GM12891 (cell line): ENCODE measurements around the gene FBXL13.

ENCODE experiments used
- DNase-seq: peaks from one replicate; pipeline ENCODE4 v3.0.0; 2011; ENCODE audit warnings: low spot score; ENCODE audit not compliant: insufficient read length
- FAIRE-seq: peaks from 2 replicates; lab custom pipeline; 2011; peaks lifted over from hg19 to GRCh38; lab: Jason Lieb, UNC
- PAX5 ChIP-seq: IDR thresholded peaks from 2 replicates; pipeline ENCODE4 v1.6.1; 2011; ENCODE audit warnings: low read length, moderate library complexity, mild to moderate bottlenecking; ENCODE audit not compliant: insufficient read depth, severe bottlenecking
- POLR2A ChIP-seq: IDR thresholded peaks from 2 replicates; pipeline ENCODE4 v1.6.1; 2011; ENCODE audit warnings: low read depth, low read length, control low read depth
- POLR2AphosphoS5 ChIP-seq: IDR thresholded peaks from 2 replicates; pipeline ENCODE4 v1.6.1; 2011; ENCODE audit warnings: low read depth, low read length, control low read depth
- POU2F2 ChIP-seq: IDR thresholded peaks from 2 replicates; pipeline ENCODE4 v1.6.1; 2011; ENCODE audit warnings: low read depth, mild to moderate bottlenecking, control low read depth, low read length, moderate library complexity
- SPI1 ChIP-seq: IDR thresholded peaks from 2 replicates; pipeline ENCODE4 v1.6.1; 2011; ENCODE audit warnings: low read depth, low read length, control low read depth
- TAF1 ChIP-seq: IDR thresholded peaks from 2 replicates; pipeline ENCODE4 v1.6.1; 2011; ENCODE audit warnings: low read depth, low read length, control low read depth

Gene FBXL13

DNA sequence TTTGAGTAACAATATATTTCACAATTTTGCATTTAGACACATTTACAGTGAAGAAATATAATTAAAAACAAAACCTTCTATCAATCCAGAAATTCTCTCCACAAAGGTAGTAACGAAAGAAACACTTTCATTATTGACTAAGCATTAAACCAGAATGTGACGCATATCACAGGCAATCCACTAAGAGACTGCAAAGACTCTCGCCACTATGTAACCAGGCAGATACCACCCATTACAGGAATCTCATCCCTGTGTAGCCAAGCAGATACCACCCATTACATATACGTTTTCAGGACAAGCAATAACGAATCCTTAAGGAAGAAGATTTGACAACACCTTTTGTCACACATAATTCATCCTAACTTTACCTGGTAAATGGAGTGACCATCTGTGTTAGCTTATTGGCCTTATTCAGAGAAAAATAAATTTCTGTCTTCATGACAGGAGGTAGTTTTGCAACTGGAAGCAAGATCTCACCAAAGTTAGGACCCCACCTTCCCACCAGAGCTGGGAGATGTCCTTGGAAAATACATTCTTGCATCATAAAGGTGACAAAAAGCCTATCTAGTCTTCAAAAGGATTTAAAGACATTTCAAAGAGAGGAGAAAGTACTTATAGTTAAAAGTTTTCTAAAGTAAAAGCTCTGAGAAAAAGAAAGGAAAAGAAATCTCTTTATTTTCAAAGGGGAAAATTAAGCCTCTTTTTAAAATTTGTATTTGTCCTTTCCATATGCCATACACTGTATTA is 131.0 kb downstream of the FBXL13 start:
- FAIRE-seq, result no peak
- DNase-seq, result no peak
- no peak for TF ChIP-seq POU2F2
- TF ChIP-seq SPI1, result no peak
- TF ChIP-seq PAX5, result no peak
- TF ChIP-seq POLR2A, result no peak
- no peak for TF ChIP-seq TAF1
- TF ChIP-seq POLR2AphosphoS5, result no peak

DNA sequence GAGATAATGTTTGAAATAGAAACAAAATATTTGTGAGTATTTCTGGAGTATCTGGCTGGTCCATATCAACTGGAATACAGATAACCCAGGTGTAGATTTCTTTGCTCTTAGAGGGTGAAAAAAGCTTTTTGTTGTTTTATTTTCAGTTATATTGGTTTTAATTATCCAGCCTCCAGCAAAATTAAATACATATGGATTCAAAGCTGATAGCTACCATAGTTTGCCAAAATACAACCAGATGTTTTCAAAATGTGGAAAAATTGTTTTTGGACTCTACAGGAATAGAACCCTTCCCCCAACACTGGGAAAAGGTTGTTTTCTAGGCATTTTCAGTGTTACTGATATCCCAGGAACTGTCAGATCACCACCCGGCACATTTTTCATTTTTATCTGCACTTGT is 131.7 kb downstream of the FBXL13 start:
- TF ChIP-seq SPI1 (no peak), TAF1 (no peak), PAX5 (no peak), POLR2A (no peak), POU2F2 (no peak), POLR2AphosphoS5 (no peak)
- DNase-seq (no peak), FAIRE-seq (no peak)

DNA sequence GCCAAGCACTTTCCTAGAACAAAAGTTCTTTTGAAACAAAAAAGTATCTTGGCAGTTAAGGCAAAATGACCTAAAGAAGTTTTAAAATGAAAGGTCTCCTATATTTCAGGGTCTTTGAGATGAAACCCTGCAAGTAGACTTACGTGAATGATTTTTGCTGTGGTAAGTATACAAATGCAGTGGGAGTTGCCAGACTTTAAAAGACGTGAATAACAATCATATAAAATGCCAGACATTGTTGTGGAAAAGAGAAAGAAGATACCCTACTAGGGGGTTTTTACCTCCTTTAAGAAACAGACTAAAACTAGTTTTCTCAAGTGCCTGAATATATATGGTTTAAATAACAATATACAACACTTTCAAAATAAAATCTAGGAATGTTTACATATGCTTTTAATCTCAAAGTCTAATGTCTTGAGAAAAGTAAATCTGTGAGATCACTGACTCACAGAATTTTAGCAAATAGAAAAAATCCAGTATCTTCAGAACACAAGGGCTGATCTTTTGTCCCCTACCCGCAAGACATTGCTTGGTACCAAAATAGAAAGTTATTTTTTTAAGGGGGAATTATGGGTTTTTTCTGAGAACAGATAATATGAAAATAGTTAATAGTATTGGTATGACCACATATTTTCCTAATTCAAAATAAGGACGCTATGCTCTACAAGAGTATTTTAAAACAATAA is 132.3 kb downstream of the FBXL13 start:
- DNase-seq (no peak), FAIRE-seq (no peak)
- TF ChIP-seq PAX5 (no peak), POU2F2 (no peak), POLR2A (no peak)

DNA sequence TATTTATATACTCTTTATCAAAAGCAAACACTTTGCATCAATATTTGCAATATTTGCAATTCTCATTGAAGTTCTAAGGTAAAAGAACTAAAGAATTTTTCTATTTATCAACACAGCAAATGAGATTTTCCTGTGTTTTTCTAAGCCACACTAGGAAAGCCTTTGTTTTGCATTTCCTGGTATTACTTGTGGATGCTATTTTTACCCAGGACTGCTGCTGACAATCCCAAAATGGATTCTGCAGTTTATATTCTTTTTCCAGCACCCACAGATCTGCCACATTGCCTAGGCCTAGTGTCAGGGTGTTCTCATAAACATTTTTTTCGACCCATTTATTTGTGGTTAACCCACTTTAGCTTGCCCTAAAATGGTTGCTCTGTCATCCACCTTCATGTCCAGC is 135.9 kb downstream of the FBXL13 start:
- FAIRE-seq (no peak), DNase-seq (no peak)
- TF ChIP-seq SPI1 (no peak), POLR2AphosphoS5 (no peak), POLR2A (no peak), TAF1 (no peak), POU2F2 (no peak), PAX5 (no peak)

DNA sequence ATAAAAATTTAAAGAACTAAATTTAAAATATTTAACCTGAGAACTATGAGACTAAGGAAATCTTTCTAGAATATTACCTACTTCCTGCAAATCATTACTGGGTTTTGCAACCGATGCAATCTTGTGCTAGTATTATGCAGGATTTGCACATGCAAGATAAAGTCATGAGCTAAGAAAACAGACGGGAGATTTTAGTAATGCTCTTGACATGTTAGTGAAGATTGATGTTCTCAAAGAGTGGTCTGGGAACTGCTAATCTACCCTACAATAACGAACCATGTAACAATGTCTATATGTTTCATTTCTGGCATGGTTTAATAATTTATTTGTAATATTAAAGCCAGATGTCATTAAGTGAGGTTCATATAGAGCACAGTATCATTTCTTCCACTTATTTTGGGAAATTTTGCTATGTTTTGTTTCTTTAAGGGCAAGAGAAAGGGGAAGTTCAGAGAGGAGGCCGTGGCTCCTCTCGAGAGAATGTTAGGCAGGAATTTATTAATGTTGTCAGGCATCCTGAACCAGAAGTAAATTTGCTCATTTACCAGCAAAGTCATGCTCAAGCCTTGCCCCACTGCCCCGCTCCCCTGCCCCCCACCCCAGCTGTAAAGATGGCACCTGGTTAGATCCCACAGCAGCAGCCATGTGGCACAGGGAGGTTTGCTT is 139.0 kb downstream of the FBXL13 start:
- DNase-seq (no peak), FAIRE-seq (no peak)
- TF ChIP-seq POLR2AphosphoS5 (no peak), POU2F2 (no peak), SPI1 (no peak), PAX5 (no peak), TAF1 (no peak), POLR2A (no peak)

DNA sequence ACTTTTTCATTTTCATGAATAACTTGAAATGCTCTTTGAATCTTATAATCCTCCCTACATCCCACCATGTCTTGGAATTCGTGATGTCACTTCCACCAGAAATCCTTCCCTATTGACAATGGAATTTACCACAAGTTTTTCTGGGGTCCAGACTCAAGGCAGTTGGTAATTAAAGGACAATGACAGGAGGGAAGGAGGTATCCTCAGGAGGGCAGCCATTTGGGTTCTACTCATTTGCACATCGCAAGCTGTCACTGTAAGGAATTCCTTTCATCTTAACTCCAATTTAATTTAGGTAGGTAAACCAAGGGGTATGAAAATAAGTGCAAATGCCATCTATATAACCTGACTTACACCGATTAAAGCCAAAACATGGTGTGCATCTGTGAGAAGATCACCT is 139.9 kb downstream of the FBXL13 start:
- no peak for FAIRE-seq
- no peak for DNase-seq
- TF ChIP-seq TAF1, result no peak
- no peak for TF ChIP-seq SPI1
- TF ChIP-seq PAX5, result no peak
- no peak for TF ChIP-seq POU2F2
- no peak for TF ChIP-seq POLR2A
- TF ChIP-seq POLR2AphosphoS5, result no peak

DNA sequence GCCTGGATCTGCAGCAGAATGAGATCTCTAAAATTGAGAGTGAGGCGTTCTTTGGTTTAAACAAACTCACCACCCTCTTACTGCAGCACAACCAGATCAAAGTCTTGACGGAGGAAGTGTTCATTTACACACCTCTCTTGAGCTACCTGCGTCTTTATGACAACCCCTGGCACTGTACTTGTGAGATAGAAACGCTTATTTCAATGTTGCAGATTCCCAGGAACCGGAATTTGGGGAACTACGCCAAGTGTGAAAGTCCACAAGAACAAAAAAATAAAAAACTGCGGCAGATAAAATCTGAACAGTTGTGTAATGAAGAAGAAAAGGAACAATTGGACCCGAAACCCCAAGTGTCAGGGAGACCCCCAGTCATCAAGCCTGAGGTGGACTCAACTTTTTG is 140.4 kb downstream of the FBXL13 start:
- DNase-seq (no peak), FAIRE-seq (no peak)
- no peak for TF ChIP-seq SPI1
- TF ChIP-seq PAX5, result no peak
- no peak for TF ChIP-seq POU2F2
- TF ChIP-seq POLR2A, result no peak
- no peak for TF ChIP-seq TAF1
- TF ChIP-seq POLR2AphosphoS5, result no peak

DNA sequence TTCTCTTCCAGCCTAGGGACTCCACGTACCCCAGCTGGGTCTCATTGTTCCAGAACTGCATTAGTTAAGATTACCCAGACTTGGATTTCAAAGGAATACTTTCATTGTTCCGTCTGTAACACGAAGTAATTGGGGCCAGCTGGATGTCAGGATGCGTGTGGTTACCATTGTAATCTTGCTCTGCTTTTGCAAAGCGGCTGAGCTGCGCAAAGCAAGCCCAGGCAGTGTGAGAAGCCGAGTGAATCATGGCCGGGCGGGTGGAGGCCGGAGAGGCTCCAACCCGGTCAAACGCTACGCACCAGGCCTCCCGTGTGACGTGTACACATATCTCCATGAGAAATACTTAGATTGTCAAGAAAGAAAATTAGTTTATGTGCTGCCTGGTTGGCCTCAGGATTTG is 140.8 kb downstream of the FBXL13 start:
- TF ChIP-seq POU2F2, result no peak
- no peak for TF ChIP-seq POLR2AphosphoS5
- no peak for TF ChIP-seq PAX5
- no peak for TF ChIP-seq SPI1
- no peak for TF ChIP-seq TAF1
- TF ChIP-seq POLR2A, result no peak
- no peak for DNase-seq
- no peak for FAIRE-seq

DNA sequence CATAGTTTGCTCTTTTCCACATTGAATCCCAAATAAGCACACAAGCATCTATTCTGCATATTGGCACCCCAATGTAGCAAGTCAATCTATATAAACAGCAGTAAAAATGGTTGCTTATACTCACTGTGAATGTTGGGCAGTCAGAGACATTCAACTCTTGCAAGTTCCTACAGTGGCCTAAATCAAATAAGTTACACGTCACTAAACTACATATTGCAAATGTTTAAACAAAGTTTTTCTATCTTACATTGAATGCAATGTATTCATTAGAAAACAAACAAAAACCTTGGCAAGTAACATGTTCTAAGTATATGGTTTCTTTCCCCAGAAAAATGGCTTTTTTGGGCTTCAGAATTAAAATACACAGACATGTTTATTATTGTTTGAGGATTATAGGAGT is 142.8 kb downstream of the FBXL13 start:
- FAIRE-seq, result no peak
- TF ChIP-seq POLR2A, result no peak
- DNase-seq, result no peak

DNA sequence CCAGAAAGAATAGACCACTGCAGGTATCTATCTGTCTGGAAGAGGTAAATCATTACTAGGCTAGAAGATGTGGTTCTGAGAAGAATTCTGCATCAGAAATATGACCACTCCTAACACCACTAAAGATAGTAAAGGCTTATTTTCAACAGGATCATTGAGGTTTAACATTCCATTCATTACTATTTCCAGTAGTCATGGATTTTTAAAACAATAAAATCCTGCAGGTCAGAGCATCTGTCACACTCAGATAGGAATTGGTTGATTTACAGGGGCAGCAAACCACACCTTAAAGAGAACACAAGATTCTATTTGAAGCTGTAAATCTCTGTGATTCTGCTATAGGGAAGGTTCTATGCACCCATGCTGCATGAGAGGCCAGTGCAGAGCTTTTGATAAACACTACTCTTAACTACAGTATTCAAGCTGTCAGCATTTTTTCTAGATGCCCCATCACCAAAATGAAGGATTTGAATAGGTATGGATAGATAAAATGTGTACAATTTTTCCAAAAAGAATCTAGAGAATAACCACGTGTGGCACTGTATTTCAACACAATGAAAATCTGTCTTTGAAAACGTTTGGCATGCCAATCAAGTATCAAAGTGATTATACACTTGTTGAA is 147.2 kb downstream of the FBXL13 start:
- no peak for TF ChIP-seq POLR2A
- no peak for TF ChIP-seq TAF1
- no peak for TF ChIP-seq SPI1
- TF ChIP-seq POLR2AphosphoS5, result no peak
- no peak for TF ChIP-seq POU2F2
- TF ChIP-seq PAX5, result no peak
- no peak for FAIRE-seq
- DNase-seq, result no peak
